ENCODE results near the gene KMO. TPM values are rescaled to one million over a fixed set of nuclear protein-coding genes. Genes with fewer than 3 reads are reported as not detected.

KMO gene
- total and polyA plus RNA-seq, 8 donors: 0.17 to 10.7 (median 0.42) TPM

DNA sequence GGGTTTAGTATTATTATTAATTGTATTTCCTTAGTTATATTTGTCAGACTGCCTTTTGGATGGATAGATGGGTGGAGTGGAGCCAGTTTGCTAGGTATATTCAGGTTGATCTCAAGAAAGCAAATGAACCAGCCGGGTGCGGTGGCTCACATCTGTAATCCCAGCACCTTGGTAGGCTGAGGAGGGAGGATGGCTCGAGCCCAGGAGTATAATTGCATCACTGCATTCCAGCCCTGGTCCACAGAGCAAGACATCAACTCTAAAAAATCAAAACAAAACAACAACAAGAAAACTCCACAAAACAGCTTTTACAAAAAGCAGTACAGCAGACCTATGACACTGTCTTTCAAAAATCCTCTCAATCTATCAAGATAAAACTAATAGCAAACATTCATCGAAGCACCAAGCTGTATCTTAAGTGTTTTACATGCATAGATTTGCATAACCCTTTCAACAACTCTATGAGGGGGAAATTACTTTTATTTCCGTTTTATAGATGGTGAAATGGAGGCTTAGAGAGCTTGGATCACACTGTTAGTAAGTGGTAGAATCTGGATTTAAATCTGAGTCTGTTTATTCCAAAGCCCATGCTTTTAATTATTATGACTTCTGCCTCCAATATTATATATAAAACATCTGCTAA is 25.5 kb downstream of the KMO start:
- intact Hi-C loops (cut with DNase I): no loop called here
- H3K9me3 ChIP-seq: no peaks in the 10 kb centered on the region
- no peak overlapping the region for H3K4me3 ChIP-seq
- ATAC-seq (no peak), DNase-seq (no peak)
- TF ChIP-seq, protein P1, sequence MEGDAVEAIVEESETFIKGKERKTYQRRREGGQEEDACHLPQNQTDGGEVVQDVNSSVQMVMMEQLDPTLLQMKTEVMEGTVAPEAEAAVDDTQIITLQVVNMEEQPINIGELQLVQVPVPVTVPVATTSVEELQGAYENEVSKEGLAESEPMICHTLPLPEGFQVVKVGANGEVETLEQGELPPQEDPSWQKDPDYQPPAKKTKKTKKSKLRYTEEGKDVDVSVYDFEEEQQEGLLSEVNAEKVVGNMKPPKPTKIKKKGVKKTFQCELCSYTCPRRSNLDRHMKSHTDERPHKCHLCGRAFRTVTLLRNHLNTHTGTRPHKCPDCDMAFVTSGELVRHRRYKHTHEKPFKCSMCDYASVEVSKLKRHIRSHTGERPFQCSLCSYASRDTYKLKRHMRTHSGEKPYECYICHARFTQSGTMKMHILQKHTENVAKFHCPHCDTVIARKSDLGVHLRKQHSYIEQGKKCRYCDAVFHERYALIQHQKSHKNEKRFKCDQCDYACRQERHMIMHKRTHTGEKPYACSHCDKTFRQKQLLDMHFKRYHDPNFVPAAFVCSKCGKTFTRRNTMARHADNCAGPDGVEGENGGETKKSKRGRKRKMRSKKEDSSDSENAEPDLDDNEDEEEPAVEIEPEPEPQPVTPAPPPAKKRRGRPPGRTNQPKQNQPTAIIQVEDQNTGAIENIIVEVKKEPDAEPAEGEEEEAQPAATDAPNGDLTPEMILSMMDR (IDR thresholded peaks at IDR 0.05): no peak
- H3K36me3 ChIP-seq: no peaks in the 10 kb centered on the region
- H3K4me1 ChIP-seq: peaks cover 0 to 11% of the 10 kb centered on the region in 2 donors
- H3K27me3 ChIP-seq: no peaks in the 10 kb centered on the region
- no peak overlapping the region for H3K27ac ChIP-seq

DNA sequence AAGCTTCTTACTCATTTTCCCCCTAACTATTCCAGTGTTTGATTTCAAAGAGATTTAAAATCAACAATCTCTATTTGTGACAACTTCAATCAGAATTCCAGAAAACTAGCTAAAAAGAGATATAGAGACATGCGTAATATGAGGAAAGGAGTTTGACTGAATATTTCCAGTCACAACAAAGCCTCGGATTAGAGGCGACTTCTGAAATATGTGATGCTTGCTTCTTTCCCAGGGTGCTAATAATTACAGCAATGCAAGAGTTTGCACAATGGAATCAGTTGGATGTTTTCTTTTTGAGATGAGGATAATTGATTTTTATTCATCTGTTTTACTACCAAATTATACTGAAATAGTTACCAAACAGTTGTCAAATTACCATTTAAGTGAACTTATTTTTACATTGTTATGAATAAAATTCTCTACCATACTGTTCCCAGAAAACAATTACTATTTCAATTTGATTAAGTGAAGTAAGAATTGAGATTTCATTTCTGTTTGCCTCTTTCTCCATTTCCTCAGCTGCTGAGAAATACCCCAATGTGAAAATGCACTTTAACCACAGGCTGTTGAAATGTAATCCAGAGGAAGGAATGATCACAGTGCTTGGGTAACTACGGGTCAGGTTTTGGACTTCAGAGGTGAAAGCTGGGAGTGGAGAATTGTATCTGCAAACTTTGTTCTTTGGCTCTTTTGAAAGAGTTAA is 28.1 kb downstream of the KMO start:
- DNase-seq: no peak
- H3K4me1 ChIP-seq: peaks cover 0 to 11% of the 10 kb centered on the region in 2 donors
- no peak for ATAC-seq
- no peaks in the 10 kb centered on the region for H3K27me3 ChIP-seq
- no peaks in the 10 kb centered on the region for H3K9me3 ChIP-seq
- H3K36me3 ChIP-seq: no peaks in the 10 kb centered on the region
- TF ChIP-seq, protein P1 (IDR thresholded peaks at IDR 0.05): no peak
- intact Hi-C loops (cut with DNase I): no loop called here
- no peak overlapping the region for H3K4me3 ChIP-seq
- H3K27ac ChIP-seq: peak overlapping the region in 1 of 2 donors; percentile 57

DNA sequence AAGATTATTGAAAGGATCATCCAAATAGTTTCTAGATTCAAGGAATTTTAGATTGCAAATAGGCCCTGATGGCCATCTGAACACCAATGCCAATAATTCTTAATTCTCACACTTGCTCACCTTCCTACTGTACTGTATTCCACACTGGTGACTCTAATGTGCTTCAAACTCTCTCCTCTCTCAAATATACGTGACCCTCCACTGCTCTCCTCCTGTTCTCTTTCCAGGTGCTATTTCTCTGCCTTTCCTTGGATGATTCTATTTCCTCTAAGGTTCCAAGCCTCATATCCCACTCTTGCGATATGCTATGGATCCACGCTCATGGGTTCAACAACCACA is 28.6 kb downstream of the KMO start:
- ATAC-seq: no peak
- no peaks in the 10 kb centered on the region for H3K27me3 ChIP-seq
- no peaks in the 10 kb centered on the region for H3K9me3 ChIP-seq
- DNase-seq: no peak
- intact Hi-C loops (cut with DNase I): no loop called here
- peaks cover 0 to 11% of the 10 kb centered on the region in 2 donors for H3K4me1 ChIP-seq
- H3K36me3 ChIP-seq: no peaks in the 10 kb centered on the region
- H3K4me3 ChIP-seq: no peak overlapping the region
- TF ChIP-seq, protein P1 (IDR thresholded peaks at IDR 0.05): no peak
- peak overlapping the region in 1 of 2 donors; percentile 57 for H3K27ac ChIP-seq

DNA sequence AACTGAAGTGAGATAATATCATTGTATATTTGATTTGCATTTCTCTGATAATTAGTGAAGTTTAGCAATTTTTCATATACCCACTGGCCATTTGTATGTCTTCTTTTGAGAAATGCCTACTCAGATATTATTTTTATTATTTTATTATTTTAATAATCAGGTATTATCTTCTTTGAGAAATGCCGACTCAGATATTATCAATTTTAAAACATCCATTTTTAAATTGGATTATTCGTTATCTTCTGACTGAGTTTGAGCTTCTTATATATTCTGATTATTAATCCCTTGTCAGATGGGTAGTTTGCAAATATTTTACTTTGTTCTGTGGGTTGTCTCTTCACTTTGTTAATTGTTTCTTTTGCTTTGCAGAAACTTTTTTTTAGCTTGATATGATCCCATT is 37.7 kb downstream of the KMO start:
- no peak for ATAC-seq
- no peak overlapping the region for H3K27ac ChIP-seq
- H3K27me3 ChIP-seq: no peaks in the 10 kb centered on the region
- intact Hi-C loops (cut with DNase I): no loop called here
- TF ChIP-seq, protein P1 (IDR thresholded peaks at IDR 0.05): no peak
- H3K4me1 ChIP-seq: no peaks in the 10 kb centered on the region
- no peaks in the 10 kb centered on the region for H3K9me3 ChIP-seq
- no peak for DNase-seq
- H3K36me3 ChIP-seq: no peaks in the 10 kb centered on the region
- no peak overlapping the region for H3K4me3 ChIP-seq

DNA sequence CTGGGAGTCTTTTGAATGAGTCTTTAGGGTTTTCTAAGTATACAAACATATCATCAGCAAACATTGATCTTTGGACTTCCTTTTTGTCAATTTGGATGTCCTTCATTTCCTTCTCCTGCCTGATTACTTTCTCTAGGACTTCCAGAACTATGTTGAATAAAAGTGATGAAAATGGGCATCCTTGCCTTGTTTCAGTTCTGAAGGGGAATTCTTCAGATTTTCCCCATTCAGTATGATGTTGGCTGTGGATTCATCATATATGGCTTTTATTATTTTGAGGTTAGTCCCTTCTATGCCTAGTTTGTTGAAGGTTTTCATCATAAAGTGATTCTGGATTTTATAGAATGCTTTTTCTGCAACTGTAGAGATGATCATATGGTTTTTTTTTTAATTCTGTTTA is 42.0 kb downstream of the KMO start:
- Histone ChIP-seq H3K36me3 (no peaks in the 10 kb centered on the region), H3K4me1 (no peaks in the 10 kb centered on the region), H3K27ac (no peak overlapping the region), H3K27me3 (no peaks in the 10 kb centered on the region), H3K4me3 (no peak overlapping the region), H3K9me3 (peaks cover 0 to 6% of the 10 kb centered on the region in 2 donors)
- TF ChIP-seq, protein P1 (IDR thresholded peaks at IDR 0.05): no peak
- ATAC-seq (no peak), DNase-seq (no peak)
- intact Hi-C loops (cut with DNase I): no loop called here

All from left lung (tissue), 10 donors.